HepG2 (cell line): ENCODE results near the gene IFITM10. TPM values are rescaled to one million over a fixed set of nuclear protein-coding genes. Genes with fewer than 3 reads are reported as not detected.

Experiments used
- ARID3A ChIP-seq: IDR thresholded peaks from 2 replicates; pipeline ENCODE4 v1.6.1; 2012; ENCODE audit warnings: low read depth, low read length, improper control_type of control experiment
- ARID5B ChIP-seq: IDR thresholded peaks from 2 replicates; pipeline ENCODE4 v1.4.0; 2020; ENCODE audit warnings: mild to moderate bottlenecking, missing genetic modification reagents
- BCL6 ChIP-seq: IDR thresholded peaks from 2 replicates; pipeline ENCODE4 v1.6.1; 2016; ENCODE audit warnings: missing genetic modification reagents, missing compliant biosample characterization
- FOXA3 ChIP-seq: IDR thresholded peaks from 2 replicates; pipeline ENCODE4 v1.6.1; 2016; ENCODE audit warnings: missing genetic modification reagents, missing compliant biosample characterization
- GATAD1 ChIP-seq: IDR thresholded peaks from 2 replicates; pipeline ENCODE4 v1.6.1; 2016; ENCODE audit warnings: missing genetic modification reagents, missing compliant biosample characterization
- GATAD2A ChIP-seq: IDR thresholded peaks from 2 replicates; pipeline ENCODE4 v1.6.1; 2016
- HCFC1 ChIP-seq: fragments of 150-350 bp; IDR thresholded peaks from 2 replicates; pipeline ENCODE4 v1.6.1; 2014; ENCODE audit warnings: low read depth, low read length
- HNF4A ChIP-seq: sonication (generic); formaldehyde crosslinking; IDR thresholded peaks from 2 replicates; pipeline ENCODE4 v1.4.0; 2020; ENCODE audit warnings: missing genetic modification reagents
- KLF6 ChIP-seq: IDR thresholded peaks from 2 replicates; pipeline ENCODE4 v1.8.0; 2016; ENCODE audit warnings: missing biosample characterization, missing genetic modification reagents
- KLF9 ChIP-seq: IDR thresholded peaks from 2 replicates; pipeline ENCODE4 v1.6.1; 2016; ENCODE audit warnings: low read depth
- MIER3 ChIP-seq: IDR thresholded peaks from 2 replicates; pipeline ENCODE4 v1.6.1; 2016; ENCODE audit warnings: missing compliant biosample characterization, borderline replicate concordance
- MIXL1 ChIP-seq: IDR thresholded peaks from 2 replicates; pipeline ENCODE4 v1.6.1; 2016
- MYC ChIP-seq: sonication (generic); formaldehyde crosslinking; IDR thresholded peaks from 2 replicates; pipeline ENCODE4 v1.9.0; 2021; ENCODE audit warnings: missing genetic modification reagents, borderline replicate concordance
- RARA ChIP-seq: IDR thresholded peaks from 2 replicates; pipeline ENCODE4 v1.6.1; 2016; ENCODE audit warnings: missing genetic modification reagents, missing compliant biosample characterization
- ZFP91 ChIP-seq: sonication (generic); formaldehyde crosslinking; IDR thresholded peaks from 2 replicates; pipeline ENCODE4 v1.9.0; 2022; ENCODE audit warnings: missing genetic modification reagents, mild to moderate bottlenecking, borderline replicate concordance
- ZNF567 ChIP-seq: sonication (generic); formaldehyde crosslinking; IDR thresholded peaks from 2 replicates; pipeline ENCODE4 v1.8.1; 2023; ENCODE audit warnings: mild to moderate bottlenecking, missing genetic modification reagents, borderline replicate concordance
- ZNF672 ChIP-seq: sonication (generic); formaldehyde crosslinking; IDR thresholded peaks from 2 replicates; pipeline ENCODE4 v1.8.1; 2022; ENCODE audit warnings: missing genetic modification reagents
- polyA plus RNA-seq, 8 experiments: library from polyadenylated mRNA; depleted of rRNA in 3 of 8; stranded (reverse) in 7 of 8; unstranded in 1 of 8; fragments of >200 nt; fragmentation: Illumina TruSeq in 4 of 8; extraction: Trizol in 4 of 8; gene quantifications; 2 replicates each; pipeline versions ENCODE4 v1.2.1 to v1.2.3, GENCODE V29; 2011 to 2016; ENCODE audit warnings: low read depth in 4 of 8, missing spikeins in 1 of 8, mixed read lengths in 1 of 8; ENCODE audit not compliant: insufficient read depth in 1 of 8
- total RNA-seq, 5 experiments: library from RNA; depleted of rRNA; stranded (reverse); fragments of >200 nt; fragmentation: Illumina TruSeq; extraction: Trizol; gene quantifications; 2 replicates each; pipeline ENCODE4 v1.2.3, GENCODE V29; 2016; ENCODE audit warnings: low read depth in 1 of 5
- TF ChIP-seq, protein P1 (sequence below), 2 experiments: sonication (generic) in 1 of 2; formaldehyde crosslinking in 1 of 2; IDR thresholded peaks; 2 replicates each; pipeline versions ENCODE4 v1.4.0 to v1.6.1; 2016 to 2020; ENCODE audit warnings: borderline replicate concordance in 1 of 2, low read depth in 1 of 2, mild to moderate bottlenecking in 1 of 2, missing genetic modification reagents in 1 of 2

IFITM10 gene
- total and polyA plus RNA-seq, 2 of the 13 experiments (the other 11 are each of a cell fraction or from before 2014, with no cell fraction given), result 0.09 to 0.13 TPM

- TF ChIP-seq RARA, result peak; percentile 76
- peak; percentile 67; the same call in 1 of the 2 replicates for TF ChIP-seq KLF9
- peak; percentile 55 for TF ChIP-seq BCL6 (CRISPR knock-in tag)
- no peak for TF ChIP-seq HCFC1
- TF ChIP-seq MIXL1 (CRISPR knock-in tag), result peak; percentile 48; the same call in 1 of the 2 replicates
- TF ChIP-seq ARID5B, result peak; percentile 75
- TF ChIP-seq KLF6, result 0 out of 2 replicates have a peak, but pooled peaks have one; percentile 30
- peak; percentile 27; the same call in 1 of the 2 replicates for TF ChIP-seq ZFP91 (CRISPR knock-in tag)
- TF ChIP-seq, protein P1, sequence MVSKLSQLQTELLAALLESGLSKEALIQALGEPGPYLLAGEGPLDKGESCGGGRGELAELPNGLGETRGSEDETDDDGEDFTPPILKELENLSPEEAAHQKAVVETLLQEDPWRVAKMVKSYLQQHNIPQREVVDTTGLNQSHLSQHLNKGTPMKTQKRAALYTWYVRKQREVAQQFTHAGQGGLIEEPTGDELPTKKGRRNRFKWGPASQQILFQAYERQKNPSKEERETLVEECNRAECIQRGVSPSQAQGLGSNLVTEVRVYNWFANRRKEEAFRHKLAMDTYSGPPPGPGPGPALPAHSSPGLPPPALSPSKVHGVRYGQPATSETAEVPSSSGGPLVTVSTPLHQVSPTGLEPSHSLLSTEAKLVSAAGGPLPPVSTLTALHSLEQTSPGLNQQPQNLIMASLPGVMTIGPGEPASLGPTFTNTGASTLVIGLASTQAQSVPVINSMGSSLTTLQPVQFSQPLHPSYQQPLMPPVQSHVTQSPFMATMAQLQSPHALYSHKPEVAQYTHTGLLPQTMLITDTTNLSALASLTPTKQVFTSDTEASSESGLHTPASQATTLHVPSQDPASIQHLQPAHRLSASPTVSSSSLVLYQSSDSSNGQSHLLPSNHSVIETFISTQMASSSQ (IDR thresholded peaks at IDR 0.05; ENCODE audit: low read depth), result no peak
- TF ChIP-seq, protein P1 (CRISPR knock-in tag; IDR thresholded peaks at IDR 0.05; ENCODE audit: borderline replicate concordance), result peak; percentile 28; the same call in 1 of the 2 replicates
- 0 out of 2 replicates have a peak, but pooled peaks have one; percentile 25 for TF ChIP-seq MIER3
- 0 out of 2 replicates have a peak, but pooled peaks have one; percentile 16 for TF ChIP-seq ZNF567 (CRISPR knock-in tag)
- peak; percentile 64 for TF ChIP-seq GATAD1 (CRISPR knock-in tag)
- no peak for TF ChIP-seq ARID3A
- no peak for TF ChIP-seq HNF4A (CRISPR knock-in tag)
- TF ChIP-seq FOXA3 (CRISPR knock-in tag), result 0 out of 2 replicates have a peak, but pooled peaks have one; percentile 24
- no peak; the same call in 1 of the 2 replicates for TF ChIP-seq MYC (CRISPR knock-in tag)
- no peak for TF ChIP-seq GATAD2A
- no peak for TF ChIP-seq ZNF672
These were observed 12.3 kb upstream of the IFITM10 start (continued) for GRCh38 chr11:1762537-1763302.
